Immature natural killer cell (primary cell): Measurements from ENCODE around the gene CYP27A1. TPM values are rescaled to one million over a fixed set of nuclear protein-coding genes. Genes with fewer than 3 reads are reported as not detected.

Experiments used
- DNase-seq, 3 donors: peaks; one replicate each; pipeline ENCODE4 v3.0.0; 2022; ENCODE audit warnings: mixed read lengths in 1 of 3
- H3K27ac Mint-ChIP-seq, 6 donors: one replicate each; pipeline ENCODE4 v1.8.0; 2020; ENCODE audit warnings: mixed read lengths in 6 of 6, mild to moderate bottlenecking in 5 of 6, inconsistent platforms in 4 of 6, moderate library complexity in 3 of 6
- H3K27me3 Mint-ChIP-seq, 3 donors: one replicate each; pipeline ENCODE4 v1.8.0; 2020 to 2021; ENCODE audit warnings: low read depth in 3 of 3, mild to moderate bottlenecking in 3 of 3, mixed read lengths in 3 of 3, moderate library complexity in 3 of 3, inconsistent platforms in 1 of 3
- H3K36me3 Mint-ChIP-seq, 3 donors: one replicate each; pipeline ENCODE4 v1.8.0; 2020; ENCODE audit warnings: mixed read lengths in 3 of 3, inconsistent platforms in 2 of 3, mild to moderate bottlenecking in 2 of 3
- H3K4me1 Mint-ChIP-seq, 2 donors: one replicate each; pipeline ENCODE4 v1.8.0; 2020; ENCODE audit warnings: inconsistent platforms in 2 of 2, mild to moderate bottlenecking in 2 of 2, mixed read lengths in 2 of 2, moderate library complexity in 1 of 2
- H3K4me3 Mint-ChIP-seq, 5 donors: one replicate each; pipeline ENCODE4 v1.8.0; 2020; ENCODE audit warnings: mild to moderate bottlenecking in 5 of 5, mixed read lengths in 5 of 5, inconsistent platforms in 3 of 5, moderate library complexity in 3 of 5
- H3K9me3 Mint-ChIP-seq, 6 donors: one replicate each; pipeline ENCODE4 v1.8.0; 2020; ENCODE audit warnings: mild to moderate bottlenecking in 6 of 6, mixed read lengths in 6 of 6, inconsistent platforms in 4 of 6, moderate library complexity in 3 of 6
- polyA plus RNA-seq, 3 donors: library from polyadenylated mRNA; unstranded; fragments of 300-500 nt; fragmentation: Illumina TruSeq; gene quantifications; one replicate each; pipeline ENCODE4 v1.2.3, GENCODE V29; 2021

CYP27A1 gene
- polyA plus RNA-seq, 3 donors from 2014 or later = 0.34 to 0.60 TPM; not detected in 1

GRCh38 chr2:218856896-218857243 is 74.9 kb downstream of the CYP27A1 start:
- H3K4me1 Mint-ChIP-seq = peaks cover 0 to 8% of the 10 kb centered on the region in 2 donors
- H3K27ac Mint-ChIP-seq = no peak overlapping the region
- peaks cover 25 to 41% (median 31%) of the 10 kb centered on the region in 3 donors for H3K27me3 Mint-ChIP-seq
- no peaks in the 10 kb centered on the region for H3K36me3 Mint-ChIP-seq
- no peak for DNase-seq
- H3K4me3 Mint-ChIP-seq = no peak overlapping the region
- no peaks in the 10 kb centered on the region for H3K9me3 Mint-ChIP-seq

GRCh38 chr2:218857371-218858137 is 75.6 kb downstream of the CYP27A1 start:
- H3K4me3 Mint-ChIP-seq = no peak overlapping the region
- no peaks in the 10 kb centered on the region for H3K9me3 Mint-ChIP-seq
- DNase-seq = no peak
- no peaks in the 10 kb centered on the region for H3K36me3 Mint-ChIP-seq
- peaks cover 0 to 8% of the 10 kb centered on the region in 2 donors for H3K4me1 Mint-ChIP-seq
- H3K27me3 Mint-ChIP-seq = peaks cover 28 to 42% (median 34%) of the 10 kb centered on the region in 3 donors
- H3K27ac Mint-ChIP-seq = no peak overlapping the region

DNA sequence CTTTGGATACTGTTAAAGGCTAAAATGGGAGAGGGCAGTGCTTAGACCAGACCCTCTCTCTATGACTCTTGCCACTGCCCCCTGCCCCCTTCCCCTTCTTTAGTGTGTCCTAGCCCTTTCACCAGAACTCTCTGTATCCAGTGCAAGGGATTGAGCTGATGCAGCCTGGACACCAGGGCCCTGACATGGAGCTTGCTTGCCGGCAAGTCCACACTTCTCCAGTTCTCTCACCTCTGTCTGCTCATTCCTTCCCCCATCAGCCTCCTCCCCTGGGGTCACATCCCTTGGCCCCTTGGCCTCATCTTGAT is 76.1 kb downstream of the CYP27A1 start:
- H3K9me3 Mint-ChIP-seq = no peaks in the 10 kb centered on the region
- no peaks in the 10 kb centered on the region for H3K36me3 Mint-ChIP-seq
- H3K4me1 Mint-ChIP-seq = peaks cover 0 to 8% of the 10 kb centered on the region in 2 donors
- peaks cover 33 to 46% (median 34%) of the 10 kb centered on the region in 3 donors for H3K27me3 Mint-ChIP-seq
- no peak overlapping the region for H3K27ac Mint-ChIP-seq
- DNase-seq = no peak
- no peak overlapping the region for H3K4me3 Mint-ChIP-seq

- Mint-ChIP-seq H3K36me3 (no peaks in the 10 kb centered on the region), H3K27ac (no peak overlapping the region)
Observed at GRCh38 chr2:218858671-218859555, 77.0 kb downstream of the CYP27A1 start.

DNA sequence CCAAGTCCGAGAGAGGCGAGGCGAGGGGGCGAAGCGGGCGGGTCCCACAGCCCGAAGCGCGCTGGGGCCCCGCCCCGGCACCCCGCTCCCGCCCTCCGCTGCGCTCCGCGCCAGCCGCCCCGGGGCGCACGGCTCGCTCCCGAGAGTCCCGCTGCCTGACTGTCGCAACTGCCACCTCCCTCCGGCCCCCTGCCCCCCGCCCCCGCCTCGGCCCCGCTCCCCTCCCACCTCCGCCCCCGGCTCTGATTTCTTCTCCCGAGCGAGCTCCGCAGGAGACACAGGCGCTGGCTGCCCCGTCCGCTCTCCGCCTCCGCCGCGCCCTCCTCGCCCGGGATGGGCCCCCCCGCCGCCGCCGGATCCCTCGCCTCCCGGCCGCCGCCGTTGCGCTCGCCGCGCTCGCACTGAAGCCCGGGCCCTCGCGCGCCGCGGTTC is 77.6 kb downstream of the CYP27A1 start, which contains the start of gene WNT6:
Gene WNT6 (plus strand): TSS at position 250 of the 432 bp plus-strand sequence. CDS start 233 bp downstream, outside the sequence.
- no peak for DNase-seq
- no peaks in the 10 kb centered on the region for H3K9me3 Mint-ChIP-seq
- no peaks in the 10 kb centered on the region for H3K36me3 Mint-ChIP-seq
- H3K4me3 Mint-ChIP-seq = peak within 1 kb of the TSS in 3 of 5 donors; percentile 15 to 43 (median 24)
- H3K27ac Mint-ChIP-seq = no peak within 1 kb of the TSS
- H3K27me3 Mint-ChIP-seq = peaks cover 31 to 46% (median 32%) of the 10 kb centered on the region in 3 donors
- peaks cover 0 to 8% of the 10 kb centered on the region in 2 donors for H3K4me1 Mint-ChIP-seq

More at GRCh38 chr2:218858671-218859555, 77.0 kb downstream of the CYP27A1 start:
- H3K27me3 Mint-ChIP-seq = peaks cover 32 to 50% (median 33%) of the 10 kb centered on the region in 3 donors
- H3K4me3 Mint-ChIP-seq = peak overlapping the region in 2 of 5 donors; percentile 15 to 43
- peaks cover 0 to 8% of the 10 kb centered on the region in 2 donors for H3K4me1 Mint-ChIP-seq
- H3K9me3 Mint-ChIP-seq = no peaks in the 10 kb centered on the region
- DNase-seq = no peak

- Mint-ChIP-seq H3K9me3 (no peaks in the 10 kb centered on the region), H3K4me1 (peaks cover 0 to 8% of the 10 kb centered on the region in 2 donors), H3K4me3 (peak overlapping the region in 2 of 5 donors; percentile 24 to 29), H3K27me3 (peaks cover 29 to 40% (median 30%) of the 10 kb centered on the region in 3 donors), H3K36me3 (no peaks in the 10 kb centered on the region), H3K27ac (no peak overlapping the region)
- DNase-seq = no peak
Observed at GRCh38 chr2:218859988-218860831, 78.3 kb downstream of the CYP27A1 start.

GRCh38 chr2:218860950-218861381 is 79.0 kb downstream of the CYP27A1 start:
- H3K9me3 Mint-ChIP-seq = no peaks in the 10 kb centered on the region
- peaks cover 27 to 35% (median 30%) of the 10 kb centered on the region in 3 donors for H3K27me3 Mint-ChIP-seq
- DNase-seq = no peak
- H3K4me3 Mint-ChIP-seq = peak overlapping the region in 2 of 5 donors; percentile 0 to 40
- H3K4me1 Mint-ChIP-seq = peaks cover 0 to 8% of the 10 kb centered on the region in 2 donors
- H3K27ac Mint-ChIP-seq = no peak overlapping the region
- no peaks in the 10 kb centered on the region for H3K36me3 Mint-ChIP-seq

DNA sequence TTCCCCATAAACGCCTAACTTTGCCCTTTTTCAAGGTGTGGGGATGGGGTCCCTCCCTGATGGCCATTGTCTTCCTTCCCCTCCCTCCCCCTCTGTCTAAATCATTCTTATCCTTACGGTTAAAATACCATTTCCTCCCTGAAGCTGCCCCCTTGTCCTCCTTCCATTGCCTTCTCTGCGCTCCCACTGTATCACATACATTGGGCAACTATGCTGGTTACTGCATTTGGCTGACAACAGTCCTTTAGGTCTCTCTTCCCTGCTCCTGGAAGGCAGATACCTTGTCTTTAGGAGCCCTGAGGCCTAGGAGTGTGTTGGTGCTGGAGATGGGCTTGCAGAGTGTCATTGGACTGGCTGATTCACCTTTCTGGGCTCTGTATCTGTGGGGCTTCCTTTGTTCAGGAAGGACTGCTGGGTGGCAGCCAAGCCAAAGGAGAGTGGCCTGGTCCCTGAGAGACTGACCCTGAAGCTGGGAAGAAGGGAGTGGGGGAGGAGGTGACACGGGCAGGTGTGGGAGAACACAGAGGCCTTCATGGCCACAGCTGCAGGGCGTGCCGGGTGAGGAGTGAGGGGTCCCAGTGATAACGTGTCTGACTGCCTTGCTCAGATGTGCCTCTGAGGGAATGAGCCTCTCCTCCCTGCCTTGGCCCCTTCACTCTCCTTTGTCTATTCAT is 79.8 kb downstream of the CYP27A1 start:
- peaks cover 0 to 8% of the 10 kb centered on the region in 2 donors for H3K4me1 Mint-ChIP-seq
- no peak overlapping the region for H3K27ac Mint-ChIP-seq
- no peak for DNase-seq

GRCh38 chr2:218863021-218863520 is 81.1 kb downstream of the CYP27A1 start:
- H3K36me3 Mint-ChIP-seq = no peaks in the 10 kb centered on the region
- no peak overlapping the region for H3K27ac Mint-ChIP-seq
- H3K4me3 Mint-ChIP-seq = no peak overlapping the region
- peaks cover 0 to 8% of the 10 kb centered on the region in 2 donors for H3K4me1 Mint-ChIP-seq
- no peaks in the 10 kb centered on the region for H3K9me3 Mint-ChIP-seq
- DNase-seq = no peak
- peaks cover 21 to 33% (median 27%) of the 10 kb centered on the region in 3 donors for H3K27me3 Mint-ChIP-seq

More for the DNA sequence above, 79.8 kb downstream of the CYP27A1 start:
- H3K4me3 Mint-ChIP-seq = no peak overlapping the region
- peaks cover 21 to 37% (median 31%) of the 10 kb centered on the region in 3 donors for H3K27me3 Mint-ChIP-seq
- no peaks in the 10 kb centered on the region for H3K9me3 Mint-ChIP-seq
- H3K36me3 Mint-ChIP-seq = no peaks in the 10 kb centered on the region

Other genes starting within 250 kb of the CYP27A1 start
- 1 to 10 TPM; 4.3 to 7.7 (median 6.1) TPM for gene USP37, start 213.8 kb upstream of the CYP27A1 start, polyA plus RNA-seq
- gene CNOT9, start 213.3 kb upstream of the CYP27A1 start, polyA plus RNA-seq = 10 to 100 TPM; 17.7 to 22.3 (median 19.9) TPM
- gene PLCD4, start 174.2 kb upstream of the CYP27A1 start, polyA plus RNA-seq = under 1 TPM in 1 of 3 donors, not detected in 2; 0.71 TPM
- 10 to 100 TPM in 1 of 3 donors, 1 to 10 TPM in 1, not detected in 1; 2.8 to 18.2 TPM for gene ZNF142, start 122.5 kb upstream of the CYP27A1 start, polyA plus RNA-seq
- gene BCS1L, start 122.5 kb upstream of the CYP27A1 start, polyA plus RNA-seq = 10 to 100 TPM; 15.7 to 25.3 (median 16.8) TPM
- gene RNF25, start 110.1 kb upstream of the CYP27A1 start, polyA plus RNA-seq = 10 to 100 TPM in 2 of 3 donors, 1 to 10 TPM in 1; 7.7 to 16.7 (median 16.3) TPM
- gene STK36, start 110.1 kb upstream of the CYP27A1 start, polyA plus RNA-seq = 1 to 10 TPM; 3.0 to 3.9 (median 3.9) TPM
- 1 to 10 TPM in 2 of 3 donors, under 1 TPM in 1; 0.14 to 5.4 (median 3.8) TPM for gene TTLL4, start 71.3 kb upstream of the CYP27A1 start, polyA plus RNA-seq
- not detected for gene PRKAG3, start 49.7 kb downstream of the CYP27A1 start, polyA plus RNA-seq
- gene WNT6, start 77.7 kb downstream of the CYP27A1 start, polyA plus RNA-seq = under 1 TPM in 1 of 3 donors, not detected in 2; 0.22 TPM
- gene WNT10A, start 98.7 kb downstream of the CYP27A1 start, polyA plus RNA-seq = under 1 TPM in 1 of 3 donors, not detected in 2; 0.19 TPM
- not detected for gene CDK5R2, start 177.5 kb downstream of the CYP27A1 start, polyA plus RNA-seq
- gene FEV, start 203.0 kb downstream of the CYP27A1 start, polyA plus RNA-seq = not detected
- gene CRYBA2, start 211.3 kb downstream of the CYP27A1 start, polyA plus RNA-seq = not detected